Measurements from ENCODE around the gene MAP3K5.

The MAP3K5 gene

DNA sequence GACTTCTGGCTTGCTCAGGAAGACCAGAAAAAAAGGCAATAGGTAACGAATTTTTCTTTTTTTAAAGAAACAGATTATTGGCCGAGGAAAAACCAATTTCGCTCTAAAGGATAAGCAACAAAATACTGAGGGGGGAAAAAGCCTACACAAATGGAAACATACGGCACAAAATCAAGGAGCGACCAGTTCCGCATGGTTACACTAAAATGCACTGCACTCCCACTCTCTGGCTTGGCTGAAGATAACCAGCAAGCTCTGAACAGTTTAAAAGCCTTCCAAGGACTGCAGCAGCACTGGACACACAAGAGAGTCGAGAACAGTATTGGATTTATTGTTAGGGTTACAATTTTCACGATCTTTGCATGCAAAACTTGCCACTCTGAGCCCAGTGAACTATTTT lies 241.2 kb downstream of the MAP3K5 start:
- Histone ChIP-seq H3K36me3 (peaks cover 25% of the 10 kb centered on the region), H3K27ac (no peak overlapping the region), H3K4me1 (ENCODE audit: control insufficient read depth in 1 of 2, insufficient read depth in 1 of 2, low read depth in 1 of 2, low read length in 1 of 2) (peaks cover 14 to 15% of the 10 kb centered on the region in 2 experiments), H3K27me3 (peaks cover 57% of the 10 kb centered on the region), H3K9me3 (no peaks in the 10 kb centered on the region), H3K4me3 (ENCODE audit: low read depth in 1 of 2, low read length in 1 of 2) (no peak overlapping the region)
- TF ChIP-seq, protein P1, sequence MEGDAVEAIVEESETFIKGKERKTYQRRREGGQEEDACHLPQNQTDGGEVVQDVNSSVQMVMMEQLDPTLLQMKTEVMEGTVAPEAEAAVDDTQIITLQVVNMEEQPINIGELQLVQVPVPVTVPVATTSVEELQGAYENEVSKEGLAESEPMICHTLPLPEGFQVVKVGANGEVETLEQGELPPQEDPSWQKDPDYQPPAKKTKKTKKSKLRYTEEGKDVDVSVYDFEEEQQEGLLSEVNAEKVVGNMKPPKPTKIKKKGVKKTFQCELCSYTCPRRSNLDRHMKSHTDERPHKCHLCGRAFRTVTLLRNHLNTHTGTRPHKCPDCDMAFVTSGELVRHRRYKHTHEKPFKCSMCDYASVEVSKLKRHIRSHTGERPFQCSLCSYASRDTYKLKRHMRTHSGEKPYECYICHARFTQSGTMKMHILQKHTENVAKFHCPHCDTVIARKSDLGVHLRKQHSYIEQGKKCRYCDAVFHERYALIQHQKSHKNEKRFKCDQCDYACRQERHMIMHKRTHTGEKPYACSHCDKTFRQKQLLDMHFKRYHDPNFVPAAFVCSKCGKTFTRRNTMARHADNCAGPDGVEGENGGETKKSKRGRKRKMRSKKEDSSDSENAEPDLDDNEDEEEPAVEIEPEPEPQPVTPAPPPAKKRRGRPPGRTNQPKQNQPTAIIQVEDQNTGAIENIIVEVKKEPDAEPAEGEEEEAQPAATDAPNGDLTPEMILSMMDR (IDR thresholded peaks at IDR 0.05) = no peak

DNA sequence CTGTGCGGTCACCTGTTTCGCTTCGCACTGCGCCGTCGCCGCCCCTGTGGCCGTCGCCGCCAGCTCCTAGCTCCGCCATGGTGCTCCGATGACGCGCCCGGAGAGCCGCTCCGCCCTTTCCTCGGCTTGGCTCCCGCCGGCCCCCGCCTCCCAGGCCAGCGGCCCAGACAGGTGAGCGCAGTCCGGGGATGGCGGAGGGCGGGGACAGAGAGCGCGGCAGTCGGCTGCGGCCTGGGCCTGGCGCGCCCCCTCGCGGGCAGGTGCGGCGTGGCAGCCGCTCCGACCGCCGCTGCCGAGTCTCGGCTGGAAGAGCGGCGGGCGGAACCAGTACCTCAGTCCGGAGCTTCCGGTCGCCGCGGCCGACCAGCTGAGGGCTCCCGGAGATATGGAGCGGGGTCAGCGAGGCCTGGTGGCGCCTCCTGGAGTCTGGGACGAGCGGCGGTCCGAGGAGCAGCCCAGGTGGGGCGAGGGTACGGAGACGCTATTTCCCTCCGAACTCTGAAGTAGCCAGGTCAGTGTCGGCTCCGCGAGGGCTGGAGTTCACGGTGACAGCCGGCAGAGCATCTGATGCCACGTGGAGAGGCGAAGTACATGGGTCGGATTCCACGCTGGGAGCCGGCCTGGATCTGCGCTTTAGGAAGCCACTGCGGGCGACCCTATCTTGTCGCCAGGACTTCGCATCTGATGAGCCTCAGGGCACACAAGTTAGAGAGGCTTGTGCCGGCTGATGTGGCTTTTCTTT lies 241.8 kb downstream of the MAP3K5 start, which contains the start of gene MAP7:
Gene MAP7, minus strand, starts transcription at position 93 of the 742 bp plus-strand sequence. Its CDS starts 14 bp downstream, at position 79.
- Histone ChIP-seq H3K9me3 (no peaks in the 10 kb centered on the region), H3K36me3 (peaks cover 19% of the 10 kb centered on the region), H3K4me1 (ENCODE audit: control insufficient read depth in 1 of 2, insufficient read depth in 1 of 2, low read depth in 1 of 2, low read length in 1 of 2) (peaks cover 14 to 15% of the 10 kb centered on the region in 2 experiments), H3K4me3 (ENCODE audit: low read depth in 1 of 2, low read length in 1 of 2) (peak within 1 kb of the TSS; percentile 33 to 67), H3K27me3 (peaks cover 57% of the 10 kb centered on the region), H3K27ac (no peak within 1 kb of the TSS)
- TF ChIP-seq, protein P1 (IDR thresholded peaks at IDR 0.05) = peak; percentile 79

DNA sequence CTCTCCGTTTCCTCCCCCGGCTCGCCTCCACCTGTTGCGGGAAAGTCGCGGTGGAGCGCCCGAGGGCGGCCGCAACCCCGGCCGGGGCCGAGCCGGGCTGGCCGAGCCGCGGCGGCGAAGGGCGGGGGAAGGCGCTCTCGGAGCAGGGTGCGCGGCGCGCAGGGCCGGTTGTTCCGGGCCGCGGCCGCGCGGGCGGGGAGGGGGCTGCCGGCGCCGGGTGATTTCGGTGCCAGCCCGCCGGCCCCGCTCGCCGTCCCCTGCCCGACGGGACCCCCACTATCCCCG lies 242.3 kb downstream of the MAP3K5 start:
- H3K9me3 ChIP-seq = no peaks in the 10 kb centered on the region
- H3K4me1 ChIP-seq (ENCODE audit: control insufficient read depth in 1 of 2, insufficient read depth in 1 of 2, low read depth in 1 of 2, low read length in 1 of 2) = peaks cover 14 to 15% of the 10 kb centered on the region in 2 experiments
- peaks cover 13% of the 10 kb centered on the region for H3K36me3 ChIP-seq
- peak overlapping the region; percentile 33 to 67 for H3K4me3 ChIP-seq (ENCODE audit: low read depth in 1 of 2, low read length in 1 of 2)
- peaks cover 59% of the 10 kb centered on the region for H3K27me3 ChIP-seq
- no peak overlapping the region for H3K27ac ChIP-seq
- TF ChIP-seq, protein P1 (IDR thresholded peaks at IDR 0.05) = no peak

DNA sequence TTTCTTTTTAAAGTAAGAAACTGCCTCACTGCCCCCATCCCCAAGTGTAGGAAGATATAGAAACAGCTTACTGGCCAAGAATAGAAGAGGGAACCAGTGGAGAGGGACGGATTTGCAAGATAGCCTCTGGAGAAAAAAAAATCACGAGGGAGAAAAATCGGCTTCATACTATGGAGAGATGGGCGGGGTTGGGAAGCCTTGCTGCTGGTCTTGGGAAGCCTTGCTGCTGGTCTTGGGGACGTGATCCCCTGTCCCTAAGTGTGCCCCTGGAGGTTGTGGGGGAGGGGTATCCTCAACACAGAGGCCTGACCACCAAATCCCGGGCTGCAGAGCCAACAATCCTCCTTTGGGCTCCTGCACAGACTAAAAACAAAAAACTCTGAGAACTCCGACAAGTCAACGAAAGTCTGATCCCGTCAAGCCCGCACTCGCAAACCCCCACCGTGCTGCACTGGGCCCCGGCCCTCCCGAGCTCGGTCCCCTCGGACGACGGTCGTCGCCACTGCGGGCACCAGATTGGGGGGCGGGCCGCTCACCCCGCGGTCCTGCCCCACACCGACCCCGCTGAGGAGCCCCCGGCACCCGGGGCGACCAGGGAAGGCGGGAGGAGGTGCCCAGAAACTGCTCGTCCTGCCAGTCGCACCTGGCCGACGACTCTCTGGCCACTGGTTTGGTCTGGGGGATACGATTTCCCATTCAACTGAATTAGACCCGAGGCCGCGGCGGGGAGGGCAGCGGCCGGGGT lies 242.8 kb downstream of the MAP3K5 start:
- no peaks in the 10 kb centered on the region for H3K9me3 ChIP-seq
- H3K36me3 ChIP-seq = peaks cover 8% of the 10 kb centered on the region
- no peak overlapping the region for H3K27ac ChIP-seq
- H3K27me3 ChIP-seq = peaks cover 64% of the 10 kb centered on the region
- TF ChIP-seq, protein P1 (IDR thresholded peaks at IDR 0.05) = no peak
- H3K4me3 ChIP-seq (ENCODE audit: low read depth in 1 of 2, low read length in 1 of 2) = peak overlapping the region; percentile 33 to 67
- H3K4me1 ChIP-seq (ENCODE audit: control insufficient read depth in 1 of 2, insufficient read depth in 1 of 2, low read depth in 1 of 2, low read length in 1 of 2) = peaks cover 14 to 15% of the 10 kb centered on the region in 2 experiments

DNA sequence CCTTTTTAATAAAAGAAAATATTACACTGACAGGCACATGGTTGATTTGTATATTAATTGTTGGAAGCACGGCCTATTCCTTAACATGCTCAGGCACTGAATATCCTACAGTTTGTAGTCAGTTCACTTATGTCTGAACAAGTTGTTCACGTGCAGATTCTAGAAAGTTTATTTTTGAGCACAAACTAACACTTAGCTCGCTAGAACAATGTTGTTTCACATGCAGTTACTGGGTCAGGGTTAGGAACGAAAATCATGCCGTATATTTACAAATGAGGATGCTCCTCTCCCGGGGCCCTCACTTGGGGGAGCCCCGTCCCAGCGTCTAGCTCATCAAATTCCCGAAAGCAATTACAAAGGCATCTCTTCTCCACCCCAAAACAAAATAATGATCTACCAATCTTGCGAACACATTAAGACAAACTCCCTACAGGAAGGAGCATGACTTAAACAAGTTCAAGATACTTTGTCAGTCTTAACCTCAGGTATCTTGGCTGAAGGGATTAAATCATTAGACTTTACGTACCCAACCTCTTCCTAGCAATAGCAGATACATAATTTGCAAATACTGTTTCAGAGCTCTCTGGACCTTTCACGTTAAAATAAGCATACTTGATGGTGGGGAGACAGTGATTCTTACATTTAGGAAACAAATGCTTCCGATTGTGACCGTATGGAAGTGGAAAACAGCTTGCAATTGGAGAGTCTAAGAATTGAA lies 243.5 kb downstream of the MAP3K5 start:
- no peak overlapping the region for H3K27ac ChIP-seq
- peaks cover 64% of the 10 kb centered on the region for H3K27me3 ChIP-seq
- H3K4me3 ChIP-seq (ENCODE audit: low read depth in 1 of 2, low read length in 1 of 2) = no peak overlapping the region
- no peaks in the 10 kb centered on the region for H3K9me3 ChIP-seq
- TF ChIP-seq, protein P1 (IDR thresholded peaks at IDR 0.05) = no peak
- peaks cover 1% of the 10 kb centered on the region for H3K36me3 ChIP-seq
- peaks cover 14 to 15% of the 10 kb centered on the region in 2 experiments for H3K4me1 ChIP-seq (ENCODE audit: control insufficient read depth in 1 of 2, insufficient read depth in 1 of 2, low read depth in 1 of 2, low read length in 1 of 2)

Data from neutrophil (primary cell).